ENCODE measurements around the gene MESP1. TPM values are rescaled to one million over a fixed set of nuclear protein-coding genes. Genes with fewer than 3 reads are reported as not detected.

MESP1 gene
- polyA plus RNA-seq, 5 donors = 0.12 to 0.57 (median 0.39) TPM; not detected in 1

GRCh38 chr15:89781891-89782618 is 31.0 kb upstream of the MESP1 start:
- DNase-seq = no peak

GRCh38 chr15:89781055-89781454 is 30.0 kb upstream of the MESP1 start:
- DNase-seq = no peak

DNA sequence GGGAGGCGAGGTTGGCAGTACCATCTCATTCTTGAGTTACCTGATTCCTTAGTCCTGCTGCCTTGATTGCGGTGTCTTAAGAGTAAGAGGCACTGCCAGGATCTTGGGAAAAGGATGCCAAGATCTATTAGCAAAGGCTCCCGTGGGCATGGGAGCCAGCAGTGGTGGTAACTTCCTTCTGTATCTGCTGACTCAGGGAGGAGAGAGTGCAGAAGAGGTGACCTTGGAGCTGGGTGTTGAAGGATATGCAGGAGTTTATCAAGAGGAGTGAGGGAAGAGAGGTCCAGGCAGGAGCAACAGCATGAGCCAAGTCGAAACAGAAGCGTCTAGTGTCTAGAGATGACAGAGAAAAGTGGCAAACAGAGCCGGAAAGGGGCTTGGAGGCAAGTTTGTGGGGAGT is 29.6 kb upstream of the MESP1 start:
- DNase-seq = no peak

DNA sequence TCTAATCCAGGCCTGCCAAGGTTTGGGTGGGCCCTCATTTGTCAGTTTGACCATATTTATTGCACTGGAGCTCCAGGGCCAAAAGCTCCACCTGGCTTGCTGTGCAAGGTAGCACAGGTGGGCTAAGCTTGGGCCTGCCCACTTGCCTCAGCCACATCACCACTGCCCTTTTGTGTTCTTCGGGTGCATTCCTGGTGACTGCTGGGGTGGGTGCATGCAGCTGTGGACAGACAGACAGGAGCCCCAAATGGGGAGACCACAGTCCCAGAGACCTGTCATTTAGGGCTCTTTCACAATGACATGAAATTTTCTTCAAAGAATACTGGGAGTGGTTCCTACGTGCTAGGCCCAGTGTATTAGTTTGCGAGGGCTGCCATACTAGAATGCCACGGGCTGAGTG is 27.8 kb upstream of the MESP1 start:
- DNase-seq = no peak

GRCh38 chr15:89777782-89778380 is 26.8 kb upstream of the MESP1 start:
- DNase-seq = no peak

- no peak for DNase-seq
Observed at GRCh38 chr15:89777073-89777751, 26.2 kb upstream of the MESP1 start.

GRCh38 chr15:89776274-89777072 is 25.4 kb upstream of the MESP1 start, which contains the start of gene MESP2:
Gene MESP2, plus strand, starts transcription at chr15:89776332. Its CDS starts 26 bp downstream, at chr15:89776358.
- peak; percentile 78 to 80 for DNase-seq

- no peak for DNase-seq
Observed at GRCh38 chr15:89775815-89776214, 24.8 kb upstream of the MESP1 start.

DNA sequence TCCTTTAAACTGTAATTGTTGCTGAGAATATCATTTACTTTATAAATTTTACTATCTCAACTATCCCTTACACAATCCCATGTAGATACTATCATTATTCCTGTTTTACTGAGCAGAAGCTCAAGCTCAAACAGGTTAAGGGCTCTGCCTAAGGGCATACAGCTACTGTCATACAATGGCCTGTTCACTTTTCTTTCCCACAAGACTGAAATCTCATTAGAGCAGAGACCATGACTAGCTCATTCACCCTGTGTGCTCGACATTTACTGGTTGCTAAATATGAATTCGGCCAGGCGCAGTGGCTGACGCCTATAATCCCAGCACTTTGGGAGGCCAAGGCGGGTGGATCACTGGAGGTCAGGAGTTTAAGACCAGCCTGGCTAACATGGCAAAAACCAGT is 23.4 kb upstream of the MESP1 start:
- DNase-seq = no peak

DNA sequence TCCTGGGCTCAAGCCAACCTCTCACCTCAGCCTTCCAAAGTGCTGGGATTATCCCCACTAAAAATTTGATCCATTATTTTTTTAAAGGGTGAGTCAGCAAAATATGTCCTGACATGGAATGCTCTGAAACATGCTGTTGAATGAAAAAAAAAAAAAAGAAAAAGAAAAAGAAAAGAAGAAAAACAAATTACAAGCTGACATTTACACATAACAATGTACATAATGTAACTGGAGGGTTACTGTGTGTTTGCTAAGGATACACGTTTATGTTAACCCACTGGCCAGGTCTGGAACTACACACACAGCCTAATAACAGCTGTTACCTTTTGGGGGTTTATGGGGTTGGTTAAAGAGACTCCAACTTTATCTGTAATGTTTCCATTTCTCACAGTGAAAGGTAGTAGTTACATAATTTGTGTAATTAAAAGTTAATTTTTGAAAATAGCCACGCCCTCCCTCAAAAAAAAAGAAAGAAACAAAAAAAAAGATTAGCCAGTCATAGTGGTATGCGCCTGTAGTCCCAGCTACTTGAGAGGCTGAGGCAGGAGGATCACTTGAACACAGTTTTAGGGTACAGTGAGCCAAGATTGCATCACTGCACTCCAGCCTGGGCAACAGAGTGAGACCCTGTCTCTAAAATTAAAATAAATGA is 22.0 kb upstream of the MESP1 start:
- DNase-seq = no peak

- no peak for DNase-seq
Observed at GRCh38 chr15:89770041-89770440, 19.0 kb upstream of the MESP1 start.

- DNase-seq = no peak
Observed at GRCh38 chr15:89769366-89769765, 18.3 kb upstream of the MESP1 start.

DNA sequence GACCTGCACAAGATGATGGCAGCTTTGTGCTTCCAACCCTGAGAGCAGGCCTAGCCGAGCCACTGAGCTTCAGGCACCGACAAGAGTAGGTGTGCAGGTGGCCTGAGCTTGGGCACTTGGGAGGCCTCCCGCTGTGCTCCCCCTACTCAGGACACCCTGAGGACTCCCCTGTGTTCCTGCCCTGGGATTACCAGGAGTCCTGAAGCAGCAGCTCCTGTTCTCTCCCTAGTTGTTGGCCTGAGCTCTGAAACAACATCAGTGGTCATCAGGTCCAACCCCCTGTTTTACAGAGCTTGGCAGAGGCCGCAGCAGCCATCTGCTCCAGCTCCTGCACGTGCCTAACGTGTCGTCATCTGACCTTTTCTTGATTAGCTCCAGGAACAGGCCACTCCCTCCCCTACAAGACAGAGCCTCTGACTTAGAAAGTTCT is 17.0 kb upstream of the MESP1 start:
- DNase-seq = no peak

GRCh38 chr15:89767411-89767915 is 16.4 kb upstream of the MESP1 start:
- DNase-seq = no peak

DNA sequence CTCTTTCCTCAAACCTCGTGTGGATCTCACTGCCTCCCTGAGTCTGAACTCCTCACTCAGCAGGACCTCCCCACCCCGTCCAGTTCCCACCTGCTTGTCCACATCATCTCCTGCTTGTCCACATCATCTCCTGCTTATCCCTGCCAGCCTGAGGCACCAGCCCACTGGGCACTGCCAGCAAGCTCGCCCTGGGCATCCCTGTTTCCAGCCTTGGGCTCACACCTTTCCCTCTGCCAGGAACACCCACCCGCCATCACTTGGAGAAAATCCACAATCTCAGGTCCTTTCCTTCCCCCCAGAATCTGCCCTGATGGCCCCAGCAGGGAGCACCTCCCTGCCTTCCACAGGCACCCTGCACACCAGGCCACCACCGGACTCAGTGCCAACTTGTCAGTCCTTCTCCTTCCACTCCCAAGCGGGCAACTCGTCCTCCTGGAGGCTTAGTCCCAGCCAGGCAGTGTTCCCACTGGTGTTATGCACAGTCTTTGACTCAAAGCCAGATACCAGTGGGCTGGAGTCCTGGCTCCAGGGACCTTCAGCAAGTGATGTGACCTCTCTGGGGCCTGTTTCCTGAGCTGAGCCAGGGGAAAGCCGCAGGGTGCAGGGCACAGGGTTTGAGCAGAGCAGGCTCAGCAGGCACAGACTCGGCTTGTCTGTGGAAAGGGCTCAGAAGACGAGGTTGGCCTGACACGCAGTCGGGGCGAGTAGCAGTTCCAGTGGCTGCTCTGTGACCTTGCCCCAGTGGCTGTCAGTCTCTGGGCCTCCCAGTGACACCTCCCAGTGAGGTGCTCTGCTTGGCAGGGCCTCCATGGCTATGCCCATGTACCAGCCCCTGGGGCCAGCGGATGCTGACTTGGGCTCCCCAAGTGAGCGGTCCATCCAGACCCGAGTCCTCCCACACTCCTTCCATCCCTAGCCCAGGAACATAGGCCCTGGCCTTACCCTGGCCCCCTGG is 15.6 kb upstream of the MESP1 start:
- no peak for DNase-seq

DNA sequence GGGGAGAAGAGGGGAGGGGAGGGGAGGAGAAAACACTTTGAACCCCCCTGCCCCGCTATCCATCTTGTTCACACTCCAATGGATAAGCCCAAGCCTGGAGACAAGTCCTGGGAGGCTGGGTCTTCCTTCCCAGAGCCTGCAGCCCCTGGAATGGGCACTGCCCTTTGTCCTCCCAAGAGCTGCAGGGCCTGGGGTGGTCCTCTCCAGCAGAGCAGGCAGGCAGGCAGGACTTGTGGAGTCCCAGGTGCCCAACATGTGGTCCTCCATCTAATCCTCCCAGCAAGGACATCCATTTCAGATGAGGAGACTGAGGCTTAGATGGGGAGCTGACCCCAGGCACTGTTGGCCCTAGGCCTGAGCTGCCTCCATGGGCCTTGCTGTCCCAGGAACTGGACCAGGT is 14.6 kb upstream of the MESP1 start:
- DNase-seq = no peak

DNA sequence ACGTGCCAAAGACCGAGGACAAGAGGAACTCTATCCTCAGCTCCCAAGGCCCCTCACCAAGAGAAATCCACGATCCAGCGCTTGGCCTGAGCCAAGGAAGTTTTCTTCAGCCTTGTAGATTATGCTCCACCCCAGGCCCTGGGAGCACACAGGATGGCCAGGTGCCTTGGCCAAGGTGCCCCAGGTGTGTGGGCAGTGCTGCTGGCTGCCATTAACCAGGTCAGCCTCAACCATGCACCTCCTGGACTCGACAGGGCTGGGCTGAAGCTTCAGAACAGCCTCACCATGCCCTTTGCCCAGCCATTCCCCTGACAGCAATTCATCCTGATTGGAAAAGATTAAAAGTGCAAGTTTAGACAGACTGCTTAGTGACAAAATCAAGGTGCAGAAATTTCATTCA is 10.9 kb upstream of the MESP1 start:
- no peak for DNase-seq

DNA sequence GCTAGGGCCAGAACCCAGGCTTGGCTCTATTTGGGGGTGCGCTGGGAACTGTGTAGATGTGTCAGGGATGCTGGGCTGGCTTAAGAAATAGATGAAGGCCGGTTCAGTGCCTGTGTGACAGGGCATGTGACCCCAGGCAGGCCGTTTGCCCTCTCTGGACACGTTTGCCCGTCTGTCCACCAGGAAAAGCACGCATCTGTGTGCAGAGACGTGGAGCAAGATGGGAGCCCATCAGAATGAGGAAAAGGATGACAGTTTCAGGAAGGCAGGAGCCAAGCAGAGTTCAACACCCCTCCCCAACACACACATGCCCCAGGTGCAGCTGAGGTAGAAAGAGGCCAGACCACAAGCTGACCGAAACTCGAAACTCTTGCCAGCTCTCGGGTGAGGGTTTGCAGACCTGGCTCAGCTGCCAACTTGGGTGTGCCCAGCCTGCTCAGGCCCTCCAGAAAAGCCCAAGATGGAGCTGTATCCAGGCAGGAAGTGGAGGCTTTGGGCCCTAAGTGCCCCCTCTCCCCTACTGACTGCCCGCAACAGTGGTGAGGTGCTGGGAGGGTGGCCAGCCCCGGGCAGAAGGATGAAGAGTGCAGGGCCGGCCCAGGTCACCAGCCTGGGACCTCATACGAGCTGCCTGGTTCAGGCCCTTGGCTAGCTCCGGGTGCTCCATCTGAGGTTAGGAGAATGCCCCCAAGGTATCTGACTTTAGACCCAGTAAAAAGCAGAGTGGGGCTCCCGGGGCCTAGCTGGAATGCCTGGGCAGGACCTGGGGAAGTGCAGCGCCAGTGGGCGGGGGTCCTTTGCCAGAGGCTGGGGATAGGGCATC is 10.2 kb upstream of the MESP1 start:
- no peak for DNase-seq

DNA sequence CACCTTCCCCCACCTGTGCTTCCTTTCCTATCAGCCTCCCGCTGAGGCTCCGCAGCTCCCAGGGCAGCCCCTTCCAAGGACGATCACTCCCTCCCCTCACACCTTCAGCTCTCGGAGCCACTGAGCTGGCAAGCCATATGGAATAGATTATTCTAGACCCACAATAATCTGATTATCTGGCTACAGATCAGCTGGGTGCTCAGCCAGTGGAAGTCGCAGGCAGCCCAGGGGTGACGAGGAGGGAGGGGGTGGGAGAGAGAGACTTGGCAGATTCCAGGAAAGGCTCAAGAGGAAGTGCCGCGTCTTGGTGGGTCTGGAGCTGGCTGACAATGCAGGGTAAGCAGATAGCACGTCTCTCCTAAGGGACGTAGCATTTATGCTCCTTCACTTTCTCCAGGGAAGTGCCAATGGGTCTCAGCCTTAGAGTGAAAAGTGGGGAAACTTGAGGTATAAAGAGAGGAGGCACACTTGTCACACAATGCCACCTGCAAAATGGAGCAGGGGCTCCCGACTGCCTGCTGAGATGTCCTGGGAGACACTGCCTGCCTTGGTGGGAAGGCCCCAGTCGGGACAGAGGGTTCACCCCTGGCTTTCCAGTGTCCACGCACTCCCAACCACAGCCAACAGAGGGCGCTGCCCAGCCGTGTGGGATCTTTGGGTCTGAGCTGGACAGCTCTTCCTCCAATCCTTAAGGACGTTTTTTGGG is 9.4 kb upstream of the MESP1 start:
- peak in 1 of 2 donors; percentile 59 for DNase-seq
